Smooth muscle cell of the brain vasculature (primary cell): ENCODE measurements around the gene MAP3K4.
"Not testable (repeated sequence)": the region's sequence is repeated elsewhere in the genome, so short reads cannot be mapped to it uniquely, and the experiment has no call there.

ENCODE experiments used
- DNase-seq: peaks from one replicate; pipeline ENCODE4 v3.0.0-alpha.2; 2012; ENCODE audit warnings: low read depth, low spot score

Gene MAP3K4

DNA sequence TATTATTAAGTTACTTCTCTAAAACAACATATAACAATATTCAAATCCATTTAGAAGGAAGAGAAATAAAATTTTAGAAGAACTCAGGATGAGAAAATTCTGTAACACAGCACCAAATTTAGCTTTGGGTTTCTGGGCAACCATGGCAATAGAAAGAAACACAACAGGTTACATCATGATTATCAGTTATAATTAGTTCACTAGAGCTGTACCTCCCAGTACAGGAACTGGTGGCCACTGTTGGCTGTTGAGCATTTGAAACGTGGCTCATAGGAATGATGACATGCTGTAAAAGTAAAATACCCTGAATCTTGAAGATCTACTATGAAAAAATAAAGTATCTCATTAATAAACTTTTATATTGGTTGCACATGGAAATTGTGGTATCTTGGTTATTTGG is 23.7 kb upstream of the MAP3K4 start:
- DNase-seq: no peak

DNA sequence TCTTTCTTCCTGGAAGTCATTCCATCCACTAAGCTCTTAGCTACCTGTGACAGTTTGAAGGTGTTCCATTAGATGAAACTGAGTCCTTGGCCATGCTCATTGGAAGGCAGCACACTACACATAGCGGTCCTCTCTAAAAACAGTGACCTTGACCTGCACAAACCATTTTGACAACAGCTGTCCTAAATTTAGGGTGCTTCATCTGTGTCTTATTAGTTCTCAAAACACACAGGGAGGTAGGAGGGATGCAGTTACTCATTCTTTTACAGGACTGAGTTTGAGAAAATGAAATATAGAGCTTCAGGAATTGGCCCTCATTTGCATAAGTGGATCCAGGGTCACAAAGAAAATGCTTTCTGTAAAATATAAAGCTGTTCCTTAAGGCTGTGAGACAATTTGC is 20.4 kb upstream of the MAP3K4 start:
- no peak for DNase-seq

DNA sequence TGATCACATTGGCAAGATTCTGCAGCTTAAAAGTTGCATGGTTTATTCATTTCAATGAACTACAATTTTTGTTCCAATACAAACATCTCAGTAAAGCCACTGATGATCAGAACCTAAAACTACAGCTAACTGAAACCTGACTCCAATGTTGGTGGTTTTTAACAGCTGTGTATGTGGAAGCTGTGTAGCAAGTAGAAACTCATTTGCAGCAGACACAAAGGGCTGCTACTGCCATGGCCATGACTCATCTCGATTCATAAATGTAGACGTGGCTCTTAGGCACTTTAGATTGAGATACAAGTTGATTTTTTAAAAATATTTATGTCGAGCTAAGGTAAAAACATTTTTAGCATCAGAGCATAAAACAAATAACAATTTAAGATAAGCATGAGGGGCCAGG is 19.5 kb upstream of the MAP3K4 start:
- DNase-seq: no peak

DNA sequence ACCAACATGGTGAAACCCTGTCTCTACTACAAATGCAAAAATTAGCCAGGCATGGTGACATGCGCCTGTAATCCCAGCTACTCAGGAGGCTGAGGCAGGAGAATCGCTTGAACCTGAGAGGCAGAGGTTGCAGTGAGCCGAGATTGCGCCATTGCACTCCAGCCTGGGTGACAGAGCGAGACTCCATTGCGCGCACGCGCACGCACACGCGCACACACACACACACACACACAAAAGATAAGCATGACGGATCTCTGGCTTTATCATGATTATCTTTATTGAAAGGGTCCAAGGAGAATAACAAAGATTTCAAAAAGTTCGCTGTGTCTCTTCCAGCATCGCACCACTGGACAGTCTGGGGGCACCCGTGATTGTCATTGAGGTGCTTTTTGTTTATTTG is 19.0 kb upstream of the MAP3K4 start:
- DNase-seq: not testable (repeated sequence)

DNA sequence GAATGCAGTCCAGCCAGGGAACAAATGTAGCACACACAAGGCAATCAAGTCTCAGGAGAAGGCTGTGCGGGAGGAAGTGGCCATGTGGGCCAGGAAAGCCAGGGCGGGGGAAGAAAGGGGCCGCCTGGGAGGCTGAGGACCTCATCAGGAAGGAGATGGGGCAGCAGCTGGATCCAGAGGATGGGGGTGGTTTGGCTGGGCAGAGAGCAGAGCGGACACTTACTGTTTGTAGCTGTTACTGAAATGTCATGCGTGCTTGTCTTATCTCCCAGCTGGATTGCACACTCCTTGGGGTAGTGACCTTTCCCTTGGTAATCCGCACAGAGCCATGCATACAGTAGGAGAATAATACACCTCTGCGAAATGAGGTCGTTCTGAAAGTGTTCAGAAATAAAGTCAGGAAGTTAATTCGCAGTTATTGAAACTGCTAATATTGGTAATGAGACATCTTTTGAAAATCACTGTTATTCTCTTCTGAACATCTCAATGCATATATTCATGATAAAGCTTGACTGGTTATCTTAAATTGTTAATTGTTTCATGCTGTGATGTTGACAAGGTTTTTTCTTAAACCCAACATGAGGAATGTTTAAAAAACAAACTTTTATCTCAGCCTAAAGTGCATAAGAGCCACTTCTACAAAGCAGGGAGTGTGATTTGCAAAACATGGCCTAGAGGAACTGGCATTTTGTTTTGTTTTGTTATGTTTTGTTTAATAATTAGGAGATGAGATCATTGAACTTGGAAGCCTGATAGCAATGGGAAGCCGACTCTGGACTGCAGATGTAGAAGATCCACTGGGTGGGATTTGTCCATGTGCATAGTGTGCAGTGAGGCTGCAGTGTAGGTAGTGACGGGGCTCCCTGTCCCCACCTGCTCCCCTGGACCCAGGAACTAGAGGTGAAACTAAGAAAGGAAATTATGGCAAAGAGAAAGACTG is 18.0 kb upstream of the MAP3K4 start:
- DNase-seq: no peak

DNA sequence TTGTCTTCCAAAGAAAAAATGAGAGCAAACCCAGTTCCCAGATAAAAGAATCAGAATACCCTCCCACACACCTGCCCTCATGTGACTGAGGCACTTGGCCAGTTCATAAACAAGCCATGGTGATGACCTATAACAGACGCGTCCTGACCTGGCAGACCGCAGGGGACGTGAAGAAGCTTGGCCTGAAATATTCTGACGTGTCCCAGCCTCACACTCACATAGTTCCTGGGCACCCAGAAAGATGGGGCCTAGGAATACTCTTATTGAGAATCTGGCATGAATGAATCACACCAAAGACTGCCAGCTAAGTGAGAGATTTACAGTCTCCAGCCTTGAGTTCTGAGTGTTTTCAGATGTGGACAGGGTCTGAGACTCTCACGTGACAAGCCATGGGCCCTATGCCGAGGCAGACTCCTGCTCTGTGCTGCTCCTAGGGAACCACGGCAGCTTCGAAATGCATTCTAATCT is 17.2 kb upstream of the MAP3K4 start:
- no peak for DNase-seq

DNA sequence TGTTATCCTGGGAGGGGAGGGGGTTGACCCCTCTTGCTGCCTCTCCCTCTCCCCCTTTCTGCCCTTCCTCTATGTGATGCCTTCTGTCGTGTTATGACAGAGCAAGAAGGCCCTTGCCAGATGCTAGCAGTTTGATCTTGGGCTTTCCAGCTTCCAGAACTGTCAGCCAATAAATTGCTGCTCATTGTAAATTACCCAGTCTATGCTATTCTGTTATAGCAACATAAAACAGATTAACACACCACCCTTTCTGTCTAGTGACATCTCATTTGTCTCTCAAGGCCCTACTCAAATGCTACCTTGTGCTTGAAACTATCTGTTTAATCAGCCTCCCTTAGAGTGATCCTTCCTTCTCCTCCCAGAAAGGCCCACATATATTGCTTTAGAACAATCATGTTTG is 16.4 kb upstream of the MAP3K4 start:
- DNase-seq: no peak

DNA sequence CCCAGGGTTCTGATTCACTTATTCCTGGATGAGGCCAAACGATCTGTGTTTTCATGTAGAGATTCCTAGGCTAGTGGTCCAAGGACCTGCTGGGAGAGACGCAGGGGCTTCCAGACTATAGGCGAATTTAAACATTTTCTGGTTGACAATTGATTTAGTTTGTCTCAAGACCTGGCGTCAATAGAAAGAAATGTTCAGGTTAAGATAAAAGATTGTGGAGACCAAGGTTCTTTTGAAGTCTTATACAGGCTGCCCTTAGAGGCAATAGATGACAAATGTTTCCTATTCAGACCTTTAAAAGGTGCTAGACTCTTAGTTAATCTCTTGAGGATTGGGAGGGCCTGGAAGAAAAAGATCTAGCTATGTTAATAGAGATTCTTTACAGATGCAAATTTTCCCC is 15.6 kb upstream of the MAP3K4 start:
- not testable (repeated sequence) for DNase-seq

DNA sequence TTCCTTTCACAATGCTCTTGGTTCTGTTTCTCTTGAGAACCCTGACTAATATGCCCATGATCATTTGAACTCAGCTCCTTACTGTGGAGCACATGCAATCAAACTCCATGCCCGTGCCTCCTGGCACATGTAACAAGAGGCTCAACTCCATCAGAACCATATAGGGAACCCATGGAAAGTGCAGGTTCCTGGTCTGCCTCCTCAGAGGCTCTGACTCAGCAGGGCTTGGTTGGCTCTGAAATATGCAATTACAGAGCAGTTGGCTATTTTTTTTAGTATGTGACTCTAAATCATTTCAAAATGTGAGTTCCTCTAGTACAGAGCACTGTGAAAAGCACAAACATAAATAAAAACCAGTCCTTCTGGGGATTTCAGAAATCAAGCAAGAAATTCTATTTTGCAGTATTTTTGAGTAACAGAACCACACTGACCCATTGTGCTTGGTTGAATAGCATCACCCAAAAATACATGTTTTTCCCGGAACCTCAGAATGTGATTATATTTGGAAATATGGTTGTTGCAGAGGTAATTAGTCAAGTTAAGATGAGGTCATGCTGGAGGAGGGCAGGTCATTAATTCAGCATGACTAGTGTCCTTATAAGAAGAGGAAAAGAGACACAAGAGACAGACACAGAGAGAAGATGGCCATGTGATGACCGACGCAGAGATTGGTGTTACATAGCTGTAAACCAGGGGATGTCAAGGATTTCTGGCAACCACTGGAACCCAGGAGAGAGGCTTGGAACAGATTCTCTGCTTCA is 13.2 kb upstream of the MAP3K4 start:
- no peak for DNase-seq

DNA sequence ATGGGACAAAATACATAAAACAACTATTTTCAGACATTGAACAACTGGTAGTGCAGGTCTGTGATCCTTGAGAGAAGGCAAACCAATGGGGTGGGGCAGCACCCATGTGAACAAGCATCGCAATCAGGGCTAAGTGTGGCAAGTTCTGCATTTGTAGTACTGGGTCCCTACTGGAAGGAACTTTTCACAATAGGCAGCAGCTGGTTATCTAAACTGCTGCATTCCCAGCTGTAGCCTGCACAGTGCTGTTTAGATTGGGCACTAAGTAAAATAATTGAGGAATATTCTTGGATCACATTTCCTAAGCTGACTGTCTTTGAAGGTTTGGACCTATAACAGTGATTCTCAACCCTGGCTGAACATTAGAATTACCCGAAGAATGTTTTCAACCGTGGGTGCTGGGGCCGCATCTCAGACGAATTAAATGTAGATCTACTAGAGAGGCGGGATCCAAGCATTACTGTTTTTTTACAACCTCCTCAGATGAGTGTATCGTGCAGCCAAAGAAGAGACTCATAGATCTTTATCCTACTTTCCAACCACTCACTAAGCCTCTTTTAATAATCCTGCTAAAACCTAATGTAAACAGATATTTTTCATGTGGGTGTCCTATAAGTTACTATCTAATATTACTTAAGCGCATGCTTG is 12.4 kb upstream of the MAP3K4 start:
- no peak for DNase-seq

DNA sequence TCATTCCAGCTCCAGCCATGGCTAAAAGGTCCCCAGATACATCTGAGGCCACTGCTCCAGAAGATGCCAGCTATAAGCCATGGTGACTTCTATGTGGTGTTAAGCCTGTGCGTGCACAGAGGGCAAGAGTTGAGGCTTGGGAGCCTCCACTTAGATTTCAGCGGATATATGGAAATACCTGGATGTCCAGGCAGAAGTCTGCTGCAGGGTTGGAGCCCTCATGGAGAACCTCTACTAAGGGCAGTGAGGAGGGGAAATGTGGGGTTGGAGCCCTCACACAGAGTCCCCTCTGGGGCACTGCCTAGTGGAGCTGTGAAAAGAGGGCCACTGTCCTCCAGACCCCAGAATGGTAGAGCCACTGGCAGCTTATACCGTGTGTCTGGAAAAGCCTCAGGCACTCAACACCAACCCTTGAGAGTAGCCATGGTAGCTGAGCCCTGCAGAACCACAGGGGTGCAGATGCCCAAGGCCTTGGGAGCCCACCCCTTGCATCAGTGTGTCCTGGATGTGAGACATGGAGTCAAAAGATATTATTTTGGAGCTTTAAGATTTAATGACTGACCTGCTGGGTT is 8.1 kb upstream of the MAP3K4 start:
- not testable (repeated sequence) for DNase-seq

DNA sequence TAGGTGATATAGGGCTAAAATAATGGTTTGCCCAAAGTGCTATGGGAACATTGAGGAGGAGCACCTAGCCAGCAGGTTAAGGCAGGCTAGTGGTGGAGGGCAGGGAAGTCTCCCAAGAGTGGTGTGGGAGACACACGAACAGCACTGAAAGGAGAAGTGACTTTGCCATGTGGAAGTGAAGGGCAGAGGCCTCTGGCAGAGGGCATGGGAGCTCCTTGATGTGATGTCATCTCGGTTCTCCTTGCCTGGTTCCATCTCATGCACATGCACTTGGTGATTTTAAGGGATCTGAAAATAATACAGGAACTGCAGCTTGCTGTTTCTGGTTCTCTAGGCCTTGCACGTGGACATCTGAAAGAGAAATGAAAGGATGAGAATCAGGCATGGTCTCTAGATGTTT is 4.7 kb upstream of the MAP3K4 start:
- no peak for DNase-seq

DNA sequence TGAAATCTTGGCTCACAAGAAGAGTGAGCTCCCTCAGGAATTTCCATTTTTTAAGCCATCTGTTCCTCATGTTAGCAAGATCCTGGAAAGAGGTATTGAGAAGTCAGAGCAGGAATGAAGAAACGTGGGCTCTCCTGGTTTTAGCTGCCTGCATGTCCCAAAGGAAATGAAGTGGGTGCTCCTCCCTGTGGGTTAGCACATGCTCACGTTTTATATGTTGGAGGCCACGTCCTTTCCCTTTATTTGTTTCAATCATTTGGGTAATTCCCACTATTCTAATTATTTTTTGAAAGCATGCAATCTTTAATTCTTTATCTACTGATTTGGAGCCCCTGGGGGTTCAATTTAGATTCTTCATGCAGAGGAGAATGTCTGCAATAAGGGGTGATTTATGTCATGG is 4.3 kb upstream of the MAP3K4 start:
- no peak for DNase-seq

DNA sequence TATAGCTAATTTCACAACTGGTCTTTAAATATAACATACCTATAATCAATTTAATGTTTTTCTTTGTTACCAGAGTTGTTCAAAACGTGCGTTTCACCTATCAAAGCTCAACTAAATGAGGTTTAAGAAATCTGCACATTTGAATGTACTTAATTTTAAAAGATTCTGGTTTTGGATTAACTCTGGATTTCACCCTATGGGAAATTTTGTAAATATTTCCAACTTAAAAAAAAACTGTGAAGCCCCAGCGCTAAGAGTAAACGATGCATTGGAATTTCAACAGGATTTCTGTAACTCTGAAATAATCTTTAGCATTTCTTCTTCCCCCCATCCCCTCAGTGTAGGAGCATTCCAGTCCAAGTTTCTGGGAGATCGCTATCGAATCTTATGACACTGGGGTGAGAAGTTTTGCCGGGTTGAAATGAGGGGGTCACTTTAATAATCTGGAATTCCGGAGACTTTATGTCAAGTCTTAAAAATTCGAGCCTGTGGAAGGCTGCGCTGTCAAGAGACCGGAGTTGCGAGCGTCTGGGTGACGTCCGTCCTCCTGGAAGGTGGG is 643 bp upstream of the MAP3K4 start:
- no peak for DNase-seq

DNA sequence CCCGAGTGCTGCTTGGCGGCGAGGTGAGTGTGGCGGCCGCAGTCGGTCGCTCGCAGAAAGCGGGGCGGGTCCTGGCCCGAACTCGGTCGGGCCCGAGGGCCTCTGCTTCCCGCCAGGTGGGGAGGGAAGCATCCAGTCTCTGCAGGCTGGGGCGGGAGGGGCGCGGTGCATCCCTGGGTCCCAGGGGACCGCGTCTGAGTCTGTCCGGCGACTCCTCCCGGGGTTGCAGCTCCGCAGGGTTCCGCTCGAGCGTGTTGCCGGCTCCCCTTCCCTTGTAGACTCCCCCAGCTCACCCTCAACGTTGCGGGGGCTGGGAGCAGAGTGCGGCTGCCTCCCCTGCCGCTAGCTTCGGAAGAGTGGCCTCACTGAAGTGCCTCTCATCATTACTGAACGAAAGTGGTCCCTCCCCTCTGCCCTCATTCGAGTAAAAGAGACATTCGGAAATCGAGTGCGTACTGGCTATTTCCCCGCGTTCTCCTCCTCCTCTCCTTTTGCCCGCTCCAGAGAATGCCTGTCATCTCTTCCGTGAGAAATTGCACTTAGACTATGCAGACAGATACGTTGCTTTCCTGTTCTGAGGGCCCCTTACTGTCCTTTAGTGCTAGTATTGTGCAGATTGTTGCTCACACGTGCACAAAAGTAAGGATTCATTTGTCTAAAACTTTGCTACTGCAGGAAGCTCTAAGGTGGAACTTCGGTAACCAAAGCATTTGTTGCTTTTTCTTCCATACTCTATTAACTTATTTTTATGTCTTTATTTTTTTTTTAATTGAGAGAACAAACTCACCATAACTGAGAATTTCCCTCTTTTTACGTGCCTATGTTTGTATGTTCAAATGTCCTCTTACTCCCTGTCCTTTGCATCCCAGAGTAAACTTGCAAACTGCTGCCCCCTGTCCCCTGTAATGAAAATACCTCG is 751 bp downstream of the MAP3K4 start:
- DNase-seq: no peak

DNA sequence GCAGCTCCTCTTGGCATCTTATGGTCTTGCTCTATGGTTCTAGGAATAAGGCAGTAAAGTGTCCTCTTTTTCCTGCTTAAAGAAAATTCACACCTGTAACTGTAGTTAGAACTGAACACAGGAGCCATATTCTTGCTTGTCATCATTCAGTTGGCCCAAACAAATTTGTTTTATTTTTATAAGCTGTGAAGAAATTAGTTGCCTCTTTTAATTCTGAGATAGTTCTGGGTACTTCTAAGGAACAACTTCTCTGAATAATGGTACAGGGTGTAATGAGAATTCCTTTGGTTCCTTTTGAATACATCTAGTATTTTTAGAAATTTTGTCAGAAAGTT is 1.4 kb downstream of the MAP3K4 start:
- DNase-seq: no peak

DNA sequence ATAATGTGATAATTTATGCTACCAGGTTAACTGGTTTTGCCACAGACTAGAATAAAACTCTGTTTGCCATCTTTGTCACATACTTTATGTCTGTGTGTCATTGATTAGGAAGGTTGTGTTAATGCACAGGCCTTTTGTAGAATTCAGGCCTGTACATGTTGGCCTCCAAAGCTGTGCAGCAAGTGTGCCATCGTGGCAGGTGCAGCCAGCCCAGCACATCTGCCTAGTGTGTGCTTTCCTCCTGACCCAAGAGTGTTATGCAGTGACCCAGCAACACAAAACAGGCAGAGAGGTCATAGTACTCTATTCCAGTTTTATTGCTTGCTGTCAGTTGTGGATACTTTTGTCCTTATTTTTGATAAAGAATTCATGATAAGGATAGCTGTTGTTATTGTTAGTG is 3.7 kb downstream of the MAP3K4 start:
- DNase-seq: no peak

DNA sequence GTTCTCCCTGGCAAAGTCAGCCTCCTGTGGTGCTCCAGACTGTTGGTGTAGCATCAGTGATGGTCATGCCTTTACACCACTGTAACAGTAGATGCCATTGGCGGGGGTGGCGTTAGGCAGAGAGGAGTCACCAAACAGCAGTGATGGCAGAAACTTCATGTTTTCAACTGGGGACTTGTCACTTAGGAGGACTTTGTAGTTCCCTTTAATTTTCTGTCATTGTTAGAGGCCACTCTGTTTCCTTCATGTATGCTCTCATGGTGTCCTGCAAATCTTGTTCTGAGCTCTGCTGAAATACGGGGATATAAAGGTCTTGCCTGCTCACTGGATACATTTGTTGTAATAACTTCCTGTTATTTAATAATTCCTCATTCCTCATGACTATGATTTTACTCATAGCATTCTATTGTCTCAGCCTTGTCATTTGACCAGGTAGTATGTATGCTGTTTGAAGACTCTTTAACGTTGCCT is 4.6 kb downstream of the MAP3K4 start:
- DNase-seq: no peak

DNA sequence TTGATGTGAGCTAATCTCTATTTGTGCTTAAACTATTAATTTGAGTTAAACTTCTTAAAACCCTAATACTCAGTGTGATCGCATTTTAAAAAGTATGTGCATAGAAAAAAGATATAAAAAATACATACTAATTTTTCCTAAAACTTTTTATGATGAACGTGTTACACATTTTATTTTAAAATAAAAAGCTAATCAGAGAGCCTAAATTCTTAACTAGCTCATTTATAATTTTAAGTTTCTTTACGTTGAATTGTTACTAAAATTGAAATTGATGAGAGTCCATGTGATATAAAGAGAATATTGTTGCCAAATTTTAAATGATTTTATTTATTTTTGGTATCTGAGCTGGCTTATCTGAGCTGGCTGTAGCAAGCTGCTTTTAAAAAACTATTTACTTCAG is 6.6 kb downstream of the MAP3K4 start:
- DNase-seq: no peak

DNA sequence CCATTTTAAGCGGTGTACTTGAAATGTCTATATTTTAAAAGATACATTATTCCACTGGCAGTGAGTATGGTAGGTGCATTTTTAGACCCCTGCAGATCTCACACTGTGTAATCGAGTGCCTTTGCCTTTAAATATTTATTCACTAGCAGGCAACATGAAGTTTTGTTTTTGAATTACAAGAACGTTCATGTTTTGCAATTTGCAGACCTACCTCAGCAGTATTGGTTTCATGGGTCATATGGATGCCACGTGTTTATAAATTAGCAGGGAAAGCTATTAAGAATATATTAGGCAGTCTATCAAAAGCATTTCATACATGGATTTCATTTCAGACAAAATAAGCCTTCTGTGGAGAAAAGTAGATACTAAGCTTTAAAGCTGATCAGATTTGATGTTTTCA is 7.2 kb downstream of the MAP3K4 start:
- DNase-seq: no peak

DNA sequence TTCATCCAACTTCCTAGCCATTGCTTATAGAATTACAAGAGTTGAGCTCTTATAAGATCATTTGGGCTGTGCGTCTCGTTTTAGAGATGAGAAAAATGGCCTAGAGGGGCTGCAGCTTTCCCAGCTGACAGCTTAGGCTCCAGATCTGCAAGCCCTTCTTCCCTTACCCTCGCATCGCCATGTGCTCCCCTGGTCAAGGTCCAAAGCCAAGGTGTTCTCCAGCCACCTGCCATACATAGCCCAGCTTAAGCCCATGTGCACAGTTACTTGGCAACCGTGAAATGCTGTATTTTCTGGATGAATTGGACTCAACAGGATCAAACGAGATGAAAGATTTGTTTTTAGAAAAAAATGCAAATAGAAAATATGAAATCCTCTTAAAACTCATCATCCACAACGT is 7.9 kb downstream of the MAP3K4 start:
- no peak for DNase-seq
